ENCODE data around the gene ME3.
"Not testable (repeated sequence)": the region's sequence is repeated elsewhere in the genome, so short reads cannot be mapped to it uniquely, and the experiment has no call there.

The ME3 gene

DNA sequence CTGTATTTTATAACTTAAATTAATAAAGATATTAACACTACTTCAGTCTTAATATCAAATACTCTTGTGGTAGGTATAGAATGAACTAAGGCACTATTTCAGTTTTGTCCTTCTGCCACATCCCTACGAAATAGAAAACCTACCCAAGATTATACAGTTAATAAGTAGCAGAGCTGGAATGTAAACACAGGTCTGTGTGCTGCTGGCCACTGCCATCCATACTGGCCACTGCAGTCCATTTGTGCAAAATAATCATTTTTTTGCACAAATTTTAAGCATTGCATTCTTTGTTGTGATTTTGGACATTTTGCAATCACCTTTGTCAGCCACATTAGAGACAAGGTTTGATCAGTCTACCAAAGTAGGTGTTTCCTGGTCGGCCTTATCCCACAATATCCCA is 91.9 kb downstream of the ME3 start:
- DNase-seq, result no peak

DNA sequence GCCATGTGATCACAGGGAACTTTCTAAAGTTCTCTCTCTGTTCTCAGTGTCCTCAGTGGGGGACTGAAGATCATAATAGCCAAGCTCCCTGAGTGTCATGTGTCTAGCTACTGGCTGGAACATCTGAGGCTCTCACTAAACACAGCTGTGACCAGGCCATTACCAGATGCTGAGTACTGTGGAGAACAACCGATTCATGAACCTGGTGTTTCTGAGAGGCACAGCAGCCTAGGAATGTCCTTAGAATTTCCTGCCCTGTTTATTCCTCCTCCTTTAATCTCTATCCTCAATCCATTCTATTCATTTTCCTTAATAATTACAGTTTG is 93.0 kb downstream of the ME3 start:
- no peak for DNase-seq

DNA sequence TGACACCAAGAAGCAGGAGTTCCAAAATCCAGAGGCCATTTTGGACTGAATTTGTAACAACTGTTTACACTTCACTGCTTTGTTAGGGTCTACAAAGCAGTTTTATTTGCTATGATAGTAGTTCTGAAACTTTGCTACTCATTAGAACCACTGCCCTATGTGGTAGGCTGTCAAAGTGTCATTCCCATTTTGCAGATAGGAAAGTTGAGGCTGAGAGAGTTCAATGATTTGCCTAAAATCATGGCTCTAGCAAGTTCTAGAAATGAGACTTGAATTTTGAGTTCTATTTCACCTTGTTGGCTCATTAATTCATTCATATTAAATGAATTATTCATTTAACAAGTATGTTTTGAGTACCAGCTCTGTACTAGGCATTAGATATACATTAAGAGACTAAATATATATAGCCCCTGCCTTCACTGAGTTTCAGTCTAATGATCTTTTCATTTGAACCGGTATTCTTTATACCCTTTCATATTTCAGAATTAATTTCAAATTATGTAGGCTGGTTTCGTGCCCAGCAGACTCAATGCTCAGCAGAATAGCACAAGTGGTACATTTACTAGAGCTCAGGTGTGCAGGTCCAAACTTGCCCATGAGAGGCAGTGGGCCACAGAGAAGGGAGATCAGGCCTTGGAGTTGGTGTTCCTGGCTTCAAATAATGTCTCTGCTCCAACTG is 93.5 kb downstream of the ME3 start:
- DNase-seq, result no peak

DNA sequence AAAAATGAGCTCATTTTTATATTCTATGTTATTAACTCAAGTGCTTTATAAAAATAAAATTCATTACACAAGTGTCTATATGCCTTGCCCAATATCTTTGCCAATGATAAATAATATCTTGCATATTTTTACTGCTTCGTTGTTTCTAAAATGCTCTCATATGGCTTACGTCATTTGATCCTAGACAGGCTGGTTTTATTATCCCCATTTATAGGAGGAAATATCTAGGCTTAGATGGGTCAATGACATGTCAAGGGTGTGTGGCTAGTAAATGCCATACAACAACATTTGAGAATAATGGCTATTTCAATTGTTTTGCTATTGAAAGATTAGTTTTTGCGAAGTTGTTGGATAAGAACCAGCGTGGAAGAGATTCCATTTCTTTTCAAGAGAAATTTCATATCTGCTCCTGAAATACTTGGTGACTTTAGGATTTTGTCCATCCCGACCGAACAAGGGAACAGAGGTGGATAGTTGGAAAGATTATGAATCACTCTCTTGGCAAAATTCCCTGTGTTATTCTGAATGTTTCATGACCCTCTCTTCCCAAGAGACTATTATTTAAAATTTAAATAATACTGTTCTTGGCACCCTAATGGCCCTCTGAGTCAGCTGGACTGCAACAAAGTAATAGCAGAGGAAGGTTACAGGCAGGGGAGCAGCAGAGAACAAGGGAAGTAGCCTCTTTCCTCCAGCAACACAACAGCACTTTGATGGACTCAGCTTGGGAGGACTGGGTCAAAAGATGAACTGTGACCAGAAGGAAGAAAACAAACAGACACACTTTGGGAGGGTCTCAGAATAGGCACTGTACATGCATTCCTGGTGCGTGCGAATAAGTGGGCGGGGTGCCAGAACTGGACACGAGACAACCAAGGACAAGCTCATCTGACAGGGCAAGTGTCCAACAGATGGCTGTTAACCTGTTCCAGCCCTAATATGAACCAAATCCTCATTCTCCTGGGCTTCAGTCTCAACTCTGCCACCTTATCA is 94.5 kb downstream of the ME3 start:
- no peak for DNase-seq

DNA sequence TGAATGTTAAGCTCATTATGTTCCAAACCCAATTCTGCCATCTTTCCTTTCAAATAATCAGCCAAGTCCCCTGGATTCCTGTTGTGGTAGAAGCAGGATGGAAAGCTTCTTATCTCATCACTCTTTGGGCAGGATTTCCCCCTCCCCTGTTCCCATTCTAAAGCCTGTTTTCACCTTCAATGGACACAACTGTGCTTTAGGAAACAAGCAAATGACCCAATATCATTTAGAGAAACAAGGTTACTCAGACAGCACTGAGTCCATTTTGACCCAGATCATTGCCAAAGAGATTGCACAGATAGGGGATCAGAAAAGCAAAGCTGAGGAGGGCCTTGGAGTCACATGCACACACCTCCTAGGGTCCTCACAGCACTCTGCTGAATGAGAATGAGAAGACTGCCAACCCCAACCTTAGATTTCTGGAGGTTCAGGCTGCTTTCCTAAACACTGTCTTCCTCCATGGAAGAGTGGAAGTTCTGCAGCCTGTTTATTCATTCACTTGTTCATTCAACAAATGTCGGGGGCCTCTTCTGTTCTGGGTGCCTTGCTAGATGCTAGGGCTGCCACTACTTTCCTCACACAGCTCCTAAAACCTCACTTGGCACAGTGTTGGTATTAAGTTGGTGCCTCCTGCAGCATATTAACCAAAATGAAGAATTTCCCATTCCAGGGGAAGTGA is 95.3 kb downstream of the ME3 start:
- no peak for DNase-seq

DNA sequence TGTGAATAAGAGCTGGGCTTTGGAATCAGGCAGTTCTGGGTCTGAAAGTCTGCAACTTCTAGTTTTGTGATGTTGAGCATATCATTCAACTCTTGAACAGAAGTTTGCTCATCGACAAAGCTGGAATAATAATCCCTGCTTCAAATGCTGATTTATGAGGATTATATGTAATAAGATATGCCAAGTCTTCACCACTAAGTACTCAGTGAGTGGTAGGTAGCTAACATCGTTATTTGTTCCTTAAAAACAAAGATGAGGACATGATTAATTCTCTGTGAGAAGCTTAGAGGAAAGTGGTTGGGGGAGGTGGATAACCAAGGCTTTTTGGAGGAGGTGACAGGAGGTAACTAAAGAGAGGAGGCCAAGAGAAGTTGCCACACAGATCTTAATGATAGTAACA is 96.5 kb downstream of the ME3 start:
- no peak for DNase-seq

DNA sequence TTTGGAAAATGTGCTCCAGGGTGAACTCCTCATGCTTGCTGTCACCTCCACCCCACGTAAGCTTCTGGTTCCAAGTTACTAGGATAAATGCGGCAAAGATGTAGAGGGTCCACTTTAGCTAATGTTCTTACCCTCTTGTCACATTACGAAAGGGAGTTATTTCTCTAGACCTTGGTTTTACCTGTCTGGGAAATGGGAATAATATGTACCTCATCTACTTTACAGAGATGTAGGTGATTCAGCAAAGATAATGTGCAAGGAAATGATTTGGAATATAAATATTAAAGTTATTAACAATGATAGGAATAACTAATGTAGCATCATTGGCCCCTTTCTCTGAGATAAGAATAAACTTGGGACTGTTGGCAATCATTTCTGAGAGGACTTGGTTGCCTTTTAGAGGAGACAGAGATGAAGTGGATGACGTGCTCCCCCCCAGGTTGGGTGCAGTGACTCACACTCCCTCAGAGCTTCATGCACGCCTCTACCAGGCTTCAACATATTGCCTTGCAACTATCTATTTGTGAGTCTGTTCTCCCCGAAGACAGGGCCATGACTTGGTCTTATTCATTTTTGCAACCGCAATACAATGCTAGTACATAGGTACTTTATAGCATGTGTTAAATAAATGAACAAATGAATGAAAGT is 97.1 kb downstream of the ME3 start:
- DNase-seq, result no peak

DNA sequence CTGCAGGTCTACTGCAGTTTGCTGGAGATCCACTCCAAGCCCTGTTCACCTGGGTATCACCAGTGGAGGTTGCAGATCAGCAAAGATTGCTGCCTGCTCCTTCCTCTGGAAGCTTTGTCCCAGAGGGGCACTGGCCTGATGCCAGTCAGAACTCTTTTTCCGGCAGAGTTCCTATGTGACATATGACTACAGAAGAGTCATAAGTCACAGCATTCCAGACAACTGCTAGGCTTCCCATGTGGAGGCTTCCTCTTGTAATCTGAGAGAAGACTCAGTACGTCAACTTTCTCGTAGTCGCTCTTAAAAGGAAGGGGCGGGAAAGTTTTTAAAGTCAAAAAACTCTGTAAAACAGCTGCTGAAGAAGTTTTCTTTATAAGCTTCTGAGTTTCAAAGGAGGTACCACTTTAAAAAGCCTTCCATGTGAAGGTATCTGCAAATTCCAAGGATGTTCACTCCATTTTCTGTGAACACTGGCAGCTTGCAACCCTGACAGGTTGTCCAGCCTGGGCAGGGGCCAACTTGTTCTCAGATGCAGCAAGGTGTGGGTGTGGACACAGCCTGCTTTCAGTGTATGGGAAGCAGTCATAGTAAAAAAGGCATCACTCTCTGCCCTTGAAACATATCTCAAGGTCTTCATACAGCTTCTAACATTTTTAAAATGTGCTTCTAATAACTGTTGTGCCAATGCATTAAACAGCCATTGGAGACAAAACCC is 97.8 kb downstream of the ME3 start:
- no peak for DNase-seq

DNA sequence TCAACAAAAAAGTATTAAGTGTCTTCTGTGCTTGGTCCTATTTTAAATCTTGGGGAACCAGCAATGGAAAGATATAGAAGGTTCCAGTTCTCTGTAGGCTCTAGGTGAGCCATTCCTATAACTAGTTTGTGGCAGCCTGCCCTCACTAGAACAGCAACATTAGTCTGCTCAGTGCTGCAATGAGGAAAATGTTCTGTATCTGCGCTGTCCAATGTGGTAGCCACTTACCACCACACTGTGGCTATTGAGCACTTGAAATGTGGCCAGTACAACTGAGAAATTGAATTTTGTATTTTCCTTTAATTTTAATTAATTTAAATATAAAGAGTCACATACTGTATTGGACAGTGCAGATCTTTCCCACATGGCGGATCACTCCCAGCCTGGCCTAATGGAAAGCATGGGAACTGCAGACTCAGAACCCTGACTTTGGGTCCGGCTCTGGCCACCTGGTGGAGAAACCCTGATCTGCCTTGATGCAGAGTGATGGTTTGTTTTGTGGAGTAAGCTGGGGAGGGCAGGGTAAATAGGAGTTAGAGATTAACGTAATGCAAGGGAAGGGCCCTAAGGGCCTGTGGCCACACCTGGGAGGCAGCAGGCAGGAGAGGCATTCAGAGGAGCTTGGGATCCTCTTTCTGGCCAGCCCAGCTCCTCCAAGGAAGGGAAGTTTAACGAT is 101.0 kb downstream of the ME3 start:
- DNase-seq, result no peak

DNA sequence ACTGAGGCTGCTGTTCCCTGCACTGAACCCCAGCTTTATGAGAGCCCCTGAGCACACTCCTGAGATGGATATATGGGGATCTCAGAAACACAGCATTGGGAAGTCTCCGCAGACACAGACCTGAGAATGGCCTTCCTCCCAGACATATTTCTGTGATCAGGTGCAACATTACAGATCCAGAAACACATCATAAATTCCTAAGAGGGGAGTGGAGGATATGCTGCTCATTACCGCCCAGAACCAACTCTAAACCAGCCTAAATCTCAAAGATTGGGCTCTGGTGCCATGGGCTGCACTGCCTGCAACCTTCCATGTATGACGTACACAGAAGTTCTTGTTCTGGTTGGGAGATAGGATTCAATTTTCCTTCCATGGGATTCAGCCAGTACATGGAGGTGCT is 102.0 kb downstream of the ME3 start:
- no peak for DNase-seq

DNA sequence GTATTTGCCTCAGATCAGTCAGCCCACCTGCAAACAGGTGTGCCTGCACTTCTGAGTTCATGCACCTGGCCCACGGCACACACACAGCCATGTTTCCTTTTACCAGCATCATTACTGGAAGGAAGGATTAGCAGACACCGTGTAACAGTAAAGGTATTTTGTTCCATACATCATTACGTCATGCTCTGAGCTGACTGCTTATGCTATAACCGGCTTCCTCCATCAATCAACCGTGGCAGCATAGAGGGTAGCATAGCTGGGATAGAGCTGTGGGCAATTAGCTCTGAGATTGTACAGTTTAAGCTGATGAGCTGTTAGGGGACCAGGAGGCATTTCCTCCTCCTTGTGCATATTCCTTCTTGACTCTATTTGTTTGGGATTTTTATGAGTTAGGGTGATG is 102.4 kb downstream of the ME3 start:
- no peak for DNase-seq

DNA sequence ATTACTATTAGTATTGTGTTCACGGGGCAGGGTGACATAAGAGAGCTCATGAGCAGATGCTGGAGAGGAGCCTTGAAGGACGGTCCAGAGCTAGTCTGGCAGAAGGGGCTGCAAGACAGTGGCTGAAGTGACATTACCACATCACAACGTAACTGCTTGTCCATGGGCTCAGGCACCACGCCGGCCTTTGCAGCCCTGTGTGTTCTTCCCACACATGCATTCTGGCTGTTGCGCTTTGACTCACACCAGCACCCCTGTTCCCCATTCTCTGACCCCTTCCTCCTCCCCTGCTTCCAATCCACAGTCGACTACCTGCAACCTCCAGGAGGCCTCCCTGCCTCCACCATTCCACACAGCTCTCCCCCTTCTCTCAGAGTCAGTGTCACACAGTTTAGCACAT is 103.3 kb downstream of the ME3 start:
- DNase-seq, result no peak

DNA sequence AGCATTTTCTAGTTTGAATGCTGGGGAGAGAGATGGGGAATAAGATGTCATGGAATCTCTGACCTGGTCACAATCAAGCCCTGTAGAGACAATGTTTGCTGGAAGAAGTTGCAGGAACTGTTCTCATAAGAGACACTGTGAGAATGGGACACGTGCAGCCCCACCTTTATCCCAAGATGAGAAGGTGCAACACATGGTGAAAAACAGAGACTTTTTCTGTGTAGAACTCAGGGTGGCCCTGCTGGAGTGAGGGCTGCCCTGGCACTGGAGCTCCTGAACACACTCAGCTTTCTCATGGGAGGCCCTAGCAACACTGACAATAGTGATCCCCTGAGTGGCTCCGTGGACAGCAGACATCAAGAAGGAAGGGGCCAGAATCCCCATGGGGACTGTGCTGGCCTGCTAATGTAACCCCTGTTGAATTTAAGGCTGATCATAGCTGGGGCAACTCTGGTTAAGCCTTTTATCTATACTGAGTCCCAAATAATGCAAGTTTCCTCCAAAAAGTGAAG is 106.6 kb downstream of the ME3 start:
- no peak for DNase-seq

DNA sequence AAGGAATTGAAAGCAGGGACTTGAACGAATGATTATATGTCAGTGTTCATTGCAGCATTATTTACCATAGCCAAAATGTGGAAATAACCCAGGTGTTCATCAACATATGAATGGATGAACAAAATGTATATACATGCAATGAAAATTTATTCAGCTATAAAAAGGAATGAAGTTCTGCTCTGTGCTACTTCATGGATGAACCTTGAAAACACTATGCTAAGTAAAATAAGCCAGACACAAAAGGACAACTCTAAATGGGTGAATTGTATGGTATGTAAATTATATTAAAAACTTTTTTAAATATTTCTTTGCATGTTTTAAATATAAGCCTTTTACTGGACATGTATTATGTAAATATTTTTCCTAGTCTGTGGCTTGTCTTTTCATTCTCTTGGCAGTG is 107.0 kb downstream of the ME3 start:
- DNase-seq, result no peak

DNA sequence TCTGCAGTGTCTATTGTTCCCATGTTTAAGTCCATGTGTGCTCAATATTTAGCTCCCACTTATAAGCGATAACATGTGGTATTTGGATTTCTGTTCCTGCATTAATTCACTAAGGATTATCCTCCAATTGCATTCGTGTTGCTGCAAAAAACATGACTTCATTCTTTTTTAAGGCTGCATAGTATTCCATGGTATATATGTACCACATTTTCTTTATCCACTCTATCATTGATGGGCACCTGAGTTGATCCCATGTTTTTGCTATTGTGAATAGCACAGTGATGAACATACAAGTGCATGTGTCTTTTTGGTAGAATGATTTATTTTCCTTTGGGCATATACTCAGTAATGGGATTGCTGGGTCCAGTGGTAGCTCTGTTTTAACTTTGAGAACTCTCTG is 109.6 kb downstream of the ME3 start:
- not testable (repeated sequence) for DNase-seq

DNA sequence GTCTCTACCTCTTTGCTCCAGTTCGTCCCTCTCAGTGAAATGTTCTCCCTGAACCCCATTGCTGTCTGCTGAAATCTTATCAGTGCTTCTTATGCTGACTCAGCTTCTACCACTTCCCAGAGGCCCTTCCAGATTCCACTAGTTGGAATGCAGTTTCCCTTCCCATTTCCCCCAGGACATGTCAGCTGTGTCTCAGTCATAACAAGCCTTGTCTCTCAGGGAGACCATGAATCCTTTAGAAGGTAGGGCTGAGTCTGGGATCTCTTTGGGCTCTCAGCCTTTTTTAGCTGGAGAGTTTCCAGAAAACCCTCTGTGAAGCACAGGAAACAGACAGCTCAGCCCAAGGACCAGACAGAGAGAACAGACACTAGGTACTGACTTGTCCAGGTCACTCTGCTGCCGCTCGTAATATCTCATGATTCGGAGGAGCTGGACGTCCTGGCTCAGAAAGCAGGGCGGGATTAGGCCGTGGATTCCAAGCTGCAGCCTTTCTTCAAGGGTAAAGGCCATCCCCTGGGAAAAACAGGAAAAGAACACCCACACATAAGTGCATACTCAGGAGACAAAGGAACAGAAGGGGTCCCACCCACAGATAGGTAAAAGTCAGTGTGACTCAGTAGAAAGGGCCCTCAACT is 113.0 kb downstream of the ME3 start:
- no peak for DNase-seq

DNA sequence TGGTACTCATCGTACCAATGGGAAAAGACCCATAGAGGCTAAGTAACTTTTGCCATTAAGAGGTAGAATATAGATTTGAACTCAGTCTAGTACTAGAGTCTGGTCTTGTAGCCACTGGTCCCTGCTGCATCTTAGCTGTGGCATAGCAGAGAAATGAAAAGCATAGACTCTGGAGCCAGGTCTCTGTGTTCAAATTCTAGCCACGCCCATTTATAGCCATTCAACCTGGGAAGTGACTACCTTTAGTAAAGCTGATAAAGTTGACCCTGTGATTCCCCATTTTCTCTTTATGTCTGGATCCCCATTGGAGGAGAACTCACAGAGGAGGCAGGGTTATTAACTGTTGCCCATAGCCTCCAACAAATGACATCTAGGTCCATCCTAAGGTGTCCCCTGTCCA is 113.6 kb downstream of the ME3 start:
- DNase-seq, result no peak

DNA sequence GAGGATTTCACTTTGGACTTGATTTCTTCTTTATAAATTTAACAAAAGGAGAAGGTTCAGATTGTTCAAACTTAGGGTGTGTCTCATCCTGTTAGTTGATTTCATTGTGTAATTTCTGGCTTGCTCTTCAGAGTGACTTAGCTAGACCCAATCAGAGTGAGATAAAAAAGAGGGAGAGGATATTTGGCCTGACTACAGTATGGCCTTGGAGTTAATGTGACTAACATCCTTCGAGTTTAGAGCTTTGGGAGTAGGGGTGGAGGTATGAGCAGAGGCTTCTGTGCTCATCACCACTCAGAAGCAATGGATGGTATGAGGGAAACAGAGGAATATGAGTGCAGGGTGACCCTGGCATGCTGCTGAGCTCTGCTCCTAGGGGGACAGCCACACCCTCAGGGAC is 114.2 kb downstream of the ME3 start:
- DNase-seq, result no peak

DNA sequence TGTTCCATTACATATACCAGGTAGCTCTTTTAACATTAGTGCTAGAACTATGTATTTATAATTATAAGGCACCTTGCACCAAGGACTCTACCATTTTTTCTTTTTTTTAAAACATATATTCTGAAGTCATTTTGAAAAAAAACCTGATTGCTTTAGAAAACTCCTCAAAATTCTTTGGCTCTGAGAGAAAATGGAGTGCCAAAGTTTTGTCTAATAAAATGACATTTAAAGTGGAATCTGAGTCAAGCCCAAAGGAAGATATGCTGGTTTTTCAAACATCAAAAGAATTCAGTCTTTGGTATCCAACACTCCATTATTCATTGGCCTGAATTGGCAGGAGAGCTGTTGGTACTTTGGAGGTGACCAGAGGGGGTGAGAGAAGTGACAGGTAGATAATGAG is 116.5 kb downstream of the ME3 start:
- no peak for DNase-seq

DNA sequence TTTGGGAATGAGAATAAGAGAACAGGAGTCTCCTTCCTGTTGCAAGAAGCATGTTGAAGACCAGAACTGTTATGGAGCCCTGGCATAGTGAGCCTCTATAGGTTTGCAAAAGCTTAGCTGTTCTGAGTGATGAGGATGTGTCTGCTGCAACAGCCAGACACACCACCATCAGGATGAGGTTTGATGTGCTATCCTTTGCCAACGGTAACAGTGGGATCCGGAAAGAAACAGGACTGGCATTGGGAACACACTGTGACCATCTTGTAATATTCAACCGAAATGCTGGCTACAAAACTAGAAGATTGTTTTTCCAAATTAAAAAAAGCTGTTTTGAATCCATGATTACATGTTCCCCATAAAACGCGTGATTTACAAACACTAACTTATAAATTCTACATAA is 117.0 kb downstream of the ME3 start:
- no peak for DNase-seq

DNA sequence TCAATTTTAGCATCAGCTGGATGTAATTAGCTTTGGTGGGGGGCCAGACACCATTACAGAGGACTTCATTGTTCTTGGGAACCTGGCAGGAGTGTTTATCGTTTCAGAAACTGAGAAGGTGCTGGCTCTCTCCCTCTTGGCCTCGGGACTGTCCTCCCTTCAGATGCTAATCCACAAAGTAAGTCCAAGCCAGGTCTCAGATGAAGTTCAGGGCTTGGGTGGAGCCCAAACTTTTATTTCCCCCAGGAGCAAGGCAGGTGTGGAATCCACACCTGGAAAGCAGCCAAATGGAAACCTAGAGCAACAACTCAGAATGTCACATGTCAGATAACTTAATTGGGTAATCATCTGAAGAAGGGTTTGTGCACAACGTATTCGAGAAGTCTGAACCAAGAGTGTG is 119.2 kb downstream of the ME3 start:
- DNase-seq, result no peak
